GOT3 (cell line): ENCODE measurements around the gene TTYH2.

Experiments used
- DNase-seq: peaks from one replicate; lab custom pipeline; 2025; ENCODE audit warnings: mixed read lengths; lab: John Stamatoyannopoulos, UW

Gene TTYH2

GRCh38 chr17:74292495-74292894 is 79.1 kb downstream of the TTYH2 start:
- no peak for DNase-seq

GRCh38 chr17:74295625-74296547 is 82.5 kb downstream of the TTYH2 start:
- no peak for DNase-seq

- DNase-seq: no peak
Measured at GRCh38 chr17:74296548-74296936, 83.2 kb downstream of the TTYH2 start.

GRCh38 chr17:74297941-74298340 is 84.6 kb downstream of the TTYH2 start:
- DNase-seq: no peak

- no peak for DNase-seq
Measured at GRCh38 chr17:74298778-74299177, 85.4 kb downstream of the TTYH2 start.

- no peak for DNase-seq
Measured at GRCh38 chr17:74299226-74300009, 86.0 kb downstream of the TTYH2 start.

GRCh38 chr17:74303305-74303704 is 89.9 kb downstream of the TTYH2 start:
- no peak for DNase-seq

- DNase-seq: no peak
Measured at GRCh38 chr17:74304184-74304583, 90.8 kb downstream of the TTYH2 start.

- no peak for DNase-seq
Measured at GRCh38 chr17:74305865-74306654, 92.7 kb downstream of the TTYH2 start.

GRCh38 chr17:74307984-74308773 is 94.8 kb downstream of the TTYH2 start:
- no peak for DNase-seq

- DNase-seq: no peak
Measured at GRCh38 chr17:74309902-74310301, 96.5 kb downstream of the TTYH2 start.
